Activated T-helper 9 cell treated with anti-CD3 and anti-CD28 coated beads, Interleukin-2, amount 50 U/mL, for 16 hours (primary cell): ENCODE data around the gene STK11.

Source experiments
- DNase-seq: peaks from one replicate; pipeline ENCODE4 v3.0.0-alpha.2; 2020; ENCODE audit warnings: low read depth

STK11 gene

GRCh38 chr19:1251330-1252220, 46.0 kb downstream of the STK11 start:
- DNase-seq = no peak

GRCh38 chr19:1252221-1252820, 46.7 kb downstream of the STK11 start:
- DNase-seq = no peak

- DNase-seq = no peak
Measured at GRCh38 chr19:1252821-1253513, 47.4 kb downstream of the STK11 start.

- DNase-seq = no peak
Measured at GRCh38 chr19:1253514-1254080, 48.0 kb downstream of the STK11 start.

GRCh38 chr19:1254081-1254527, 48.5 kb downstream of the STK11 start:
- DNase-seq = no peak

GRCh38 chr19:1254530-1255185, 49.1 kb downstream of the STK11 start:
- no peak for DNase-seq

GRCh38 chr19:1255186-1256161, 49.9 kb downstream of the STK11 start:
- DNase-seq = no peak

- no peak for DNase-seq
Measured at GRCh38 chr19:1256646-1257474, 51.3 kb downstream of the STK11 start.

- DNase-seq = no peak
Measured at GRCh38 chr19:1257475-1258162, 52.0 kb downstream of the STK11 start.

- DNase-seq = no peak
Measured at GRCh38 chr19:1258163-1258492, 52.5 kb downstream of the STK11 start.

- DNase-seq = no peak
Measured at GRCh38 chr19:1258707-1259205, 53.2 kb downstream of the STK11 start.

GRCh38 chr19:1259206-1259875, 53.8 kb downstream of the STK11 start:
- no peak for DNase-seq

GRCh38 chr19:1259876-1260748, 54.5 kb downstream of the STK11 start:
- DNase-seq = no peak

- DNase-seq = peak; percentile 97
Measured at GRCh38 chr19:1260749-1261537, 55.4 kb downstream of the STK11 start.

- DNase-seq = no peak
Measured at GRCh38 chr19:1261538-1261797, 55.9 kb downstream of the STK11 start.

GRCh38 chr19:1261798-1262622, 56.4 kb downstream of the STK11 start:
- no peak for DNase-seq
